WTC11 (cell line): ENCODE measurements around the gene WHAMM.

Experiments used
- CREM ChIP-seq: sonication (generic); formaldehyde crosslinking; IDR thresholded peaks from 2 replicates; pipeline ENCODE4 v1.8.1; 2022; ENCODE audit warnings: mild to moderate bottlenecking, missing genetic modification reagents, moderate library complexity
- CTCF ChIP-seq: fragments of 200-600 bp; IDR thresholded peaks from 2 replicates; pipeline ENCODE4 v1.8.0; 2022; ENCODE audit warnings: antibody characterized with exemption
- ELF4 ChIP-seq: sonication (generic); formaldehyde crosslinking; IDR thresholded peaks from 2 replicates; pipeline ENCODE4 v1.8.1; 2022; ENCODE audit warnings: low read depth, mild to moderate bottlenecking, moderate library complexity, missing genetic modification reagents
- GABPB1 ChIP-seq: sonication (generic); formaldehyde crosslinking; IDR thresholded peaks from 2 replicates; pipeline ENCODE4 v1.8.1; 2023; ENCODE audit warnings: mild to moderate bottlenecking, missing genetic modification reagents
- ZNF121 ChIP-seq: sonication (generic); formaldehyde crosslinking; IDR thresholded peaks from 2 replicates; pipeline ENCODE4 v1.8.0; 2023; ENCODE audit warnings: missing genetic modification reagents
- ZNF512 ChIP-seq: sonication (generic); formaldehyde crosslinking; IDR thresholded peaks from 2 replicates; pipeline ENCODE4 v1.8.1; 2022; ENCODE audit warnings: missing genetic modification reagents, borderline replicate concordance

GRCh38 chr15:82810890-82811426, 1.5 kb downstream of the WHAMM start:
- TF ChIP-seq ELF4 (no peak), CREM (no peak), ZNF121 (CRISPR knock-in tag) (no peak), CTCF (no peak), ZNF512 (CRISPR knock-in tag) (no peak), GABPB1 (CRISPR knock-in tag) (no peak)
